ENCODE measurements around the gene AZIN2. TPM values are rescaled to one million over a fixed set of nuclear protein-coding genes. Genes with fewer than 3 reads are reported as not detected.
"Not testable (repeated sequence)": the region's sequence is repeated elsewhere in the genome, so short reads cannot be mapped to it uniquely, and the experiment has no call there.

AZIN2 gene
- total RNA-seq, 3 donors from 2014 or later, result 1.9 to 11.8 (median 7.9) TPM

- no peaks in the 10 kb centered on the region for H3K9me3 ChIP-seq
- DNase-seq (ENCODE audit: low spot score in 2 of 2), result no peak
- H3K27ac ChIP-seq, result no peak overlapping the region
- no peaks in the 10 kb centered on the region for H3K36me3 ChIP-seq
- no peaks in the 10 kb centered on the region for H3K27me3 ChIP-seq
- intact Hi-C loops (cut with DNase I; ENCODE audit: low total_unique reads), result no loop called here
- no peaks in the 10 kb centered on the region for H3K4me1 ChIP-seq
- no peak overlapping the region for H3K4me3 ChIP-seq
- no peak for TF ChIP-seq POLR2AphosphoS5 (IDR thresholded peaks at IDR 0.05)
- no peak for TF ChIP-seq CTCF (IDR thresholded peaks at IDR 0.05)
- no peak for TF ChIP-seq POLR2A (IDR thresholded peaks at IDR 0.05)
Observed at GRCh38 chr1:33133478-33134105, 52.6 kb downstream of the AZIN2 start.

GRCh38 chr1:33136041-33136440 lies 55.1 kb downstream of the AZIN2 start:
- DNase-seq (ENCODE audit: low spot score in 2 of 2); intact Hi-C loops (cut with DNase I; ENCODE audit: low total_unique reads); H3K36me3 ChIP-seq; H3K9me3 ChIP-seq; H3K27ac ChIP-seq; H3K4me3 ChIP-seq; H3K27me3 ChIP-seq; H3K4me1 ChIP-seq: not testable (repeated sequence)

- H3K27ac ChIP-seq, result no peak overlapping the region
- DNase-seq (ENCODE audit: low spot score in 2 of 2), result no peak
- intact Hi-C loops (cut with DNase I; ENCODE audit: low total_unique reads), result no loop called here
Observed at GRCh38 chr1:33137800-33138199, 56.8 kb downstream of the AZIN2 start.

GRCh38 chr1:33140153-33141149 lies 59.5 kb downstream of the AZIN2 start:
- H3K9me3 ChIP-seq, result no peaks in the 10 kb centered on the region
- no peaks in the 10 kb centered on the region for H3K36me3 ChIP-seq
- intact Hi-C loops (cut with DNase I; ENCODE audit: low total_unique reads), result no loop called here
- H3K4me3 ChIP-seq, result no peak overlapping the region
- no peaks in the 10 kb centered on the region for H3K4me1 ChIP-seq
- H3K27me3 ChIP-seq, result no peaks in the 10 kb centered on the region
- no peak for TF ChIP-seq POLR2A (IDR thresholded peaks at IDR 0.05)
- TF ChIP-seq POLR2AphosphoS5 (IDR thresholded peaks at IDR 0.05), result no peak
- TF ChIP-seq CTCF (IDR thresholded peaks at IDR 0.05), result no peak
- H3K27ac ChIP-seq, result no peak overlapping the region
- DNase-seq (ENCODE audit: low spot score in 2 of 2), result peak in 1 of 2 donors; percentile 38

More at GRCh38 chr1:33137800-33138199, 56.8 kb downstream of the AZIN2 start:
- Histone ChIP-seq H3K4me3 (no peak overlapping the region), H3K27me3 (no peaks in the 10 kb centered on the region), H3K4me1 (no peaks in the 10 kb centered on the region), H3K9me3 (no peaks in the 10 kb centered on the region), H3K36me3 (no peaks in the 10 kb centered on the region)
- TF ChIP-seq POLR2AphosphoS5 (IDR thresholded peaks at IDR 0.05), result no peak
- TF ChIP-seq CTCF (IDR thresholded peaks at IDR 0.05), result peak in 1 of 3 donors; percentile 13

GRCh38 chr1:33141216-33141615 lies 60.3 kb downstream of the AZIN2 start:
- Histone ChIP-seq H3K4me1 (no peaks in the 10 kb centered on the region), H3K4me3 (no peak overlapping the region), H3K27me3 (no peaks in the 10 kb centered on the region), H3K36me3 (no peaks in the 10 kb centered on the region), H3K27ac (no peak overlapping the region), H3K9me3 (no peaks in the 10 kb centered on the region)
- intact Hi-C loops (cut with DNase I; ENCODE audit: low total_unique reads), result no loop called here
- no peak for DNase-seq (ENCODE audit: low spot score in 2 of 2)
- TF ChIP-seq POLR2A (IDR thresholded peaks at IDR 0.05), result no peak
- TF ChIP-seq CTCF (IDR thresholded peaks at IDR 0.05), result no peak
- TF ChIP-seq POLR2AphosphoS5 (IDR thresholded peaks at IDR 0.05), result no peak
